CD4-positive, alpha-beta T cell treated with Interleukin-10 for 1 hour (primary cell): ENCODE results near the gene DNAH14.

Source experiments
- DNase-seq: peaks from one replicate; pipeline ENCODE4 v3.0.0-alpha.2; 2020

The DNAH14 gene

DNA sequence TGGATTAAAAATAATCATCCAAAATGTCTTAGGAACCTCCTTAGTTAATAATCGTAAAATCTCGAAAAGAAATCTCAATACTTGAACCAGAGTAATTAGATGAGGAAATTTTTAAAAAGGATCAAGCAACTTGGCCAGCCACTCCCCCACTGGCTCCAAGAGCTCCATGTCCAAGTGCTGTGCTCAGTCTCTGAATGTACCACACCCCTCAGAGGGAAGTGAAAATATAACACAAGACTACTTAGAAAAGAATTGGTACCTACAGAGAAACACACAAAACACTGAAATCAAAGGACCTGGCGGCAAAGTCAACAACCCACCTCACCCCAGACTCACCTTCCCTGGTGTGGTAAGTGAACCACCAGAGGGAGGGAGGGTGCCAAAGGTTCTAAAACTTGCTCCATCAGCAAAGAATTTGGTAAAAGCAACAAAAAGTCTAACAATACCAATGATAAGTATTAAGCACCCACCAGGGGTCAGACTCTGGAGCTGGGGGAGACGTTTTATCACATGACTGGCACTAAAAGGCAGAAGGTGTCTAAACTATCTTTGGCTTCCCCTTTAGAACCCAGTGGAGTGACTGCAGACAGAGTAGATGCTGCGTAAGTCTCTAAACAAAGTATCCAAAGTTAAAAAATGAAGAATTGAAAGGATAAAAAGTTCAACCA lies 484.4 kb downstream of the DNAH14 start:
- peak; percentile 14 for DNase-seq

DNA sequence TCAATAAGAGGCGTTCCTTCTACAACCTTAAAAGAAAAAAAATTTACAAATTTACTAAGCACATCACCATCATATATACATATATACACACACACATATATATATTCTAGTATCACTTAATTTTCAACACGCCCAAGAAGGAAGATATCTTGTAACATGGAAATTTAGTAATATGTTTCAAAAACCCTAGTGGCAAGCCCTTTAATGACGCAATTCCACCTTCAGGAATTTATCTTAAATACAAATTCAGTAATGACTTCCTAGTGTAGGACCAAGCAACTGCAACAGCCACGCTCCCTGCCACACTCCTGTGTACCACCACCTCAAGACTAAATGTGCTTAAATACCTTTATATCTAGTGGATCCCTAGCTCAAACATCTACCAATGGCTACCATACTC lies 485.8 kb downstream of the DNAH14 start:
- no peak for DNase-seq

DNA sequence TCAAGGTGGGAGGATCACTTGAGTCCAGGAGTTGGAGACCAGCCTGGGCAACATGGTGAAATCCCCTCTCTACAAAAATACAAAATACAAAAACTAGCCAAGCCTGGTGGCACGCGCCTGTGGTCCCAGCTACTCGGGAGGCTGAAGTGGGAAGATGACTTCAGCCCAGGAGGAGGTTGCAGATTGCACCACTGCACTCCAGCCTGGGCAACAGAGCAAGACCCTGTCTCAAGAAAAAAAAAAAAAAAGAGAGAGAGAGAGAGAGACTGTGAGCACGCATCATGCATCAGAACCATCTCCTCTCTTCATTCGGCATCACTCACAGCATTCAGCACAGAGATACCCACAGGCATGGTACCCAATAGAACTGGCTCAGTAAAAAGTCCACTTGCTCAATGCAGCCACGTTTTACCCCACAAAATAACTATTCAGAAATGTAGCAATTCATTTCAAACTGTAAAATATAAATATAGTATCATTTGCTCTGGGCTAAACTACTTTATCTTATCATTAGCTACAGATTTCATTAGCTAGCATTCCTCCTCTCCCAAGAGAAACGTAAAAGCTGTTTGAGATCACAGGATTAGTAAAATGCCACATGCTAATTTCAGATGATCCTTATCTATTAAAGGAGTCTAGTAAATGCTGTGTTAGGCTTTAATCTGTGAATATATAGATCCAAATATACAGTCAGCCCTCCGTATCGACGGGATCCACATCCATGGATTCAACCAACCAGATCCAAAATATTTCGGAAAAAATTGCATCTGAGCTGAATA lies 486.7 kb downstream of the DNAH14 start:
- DNase-seq: no peak

DNA sequence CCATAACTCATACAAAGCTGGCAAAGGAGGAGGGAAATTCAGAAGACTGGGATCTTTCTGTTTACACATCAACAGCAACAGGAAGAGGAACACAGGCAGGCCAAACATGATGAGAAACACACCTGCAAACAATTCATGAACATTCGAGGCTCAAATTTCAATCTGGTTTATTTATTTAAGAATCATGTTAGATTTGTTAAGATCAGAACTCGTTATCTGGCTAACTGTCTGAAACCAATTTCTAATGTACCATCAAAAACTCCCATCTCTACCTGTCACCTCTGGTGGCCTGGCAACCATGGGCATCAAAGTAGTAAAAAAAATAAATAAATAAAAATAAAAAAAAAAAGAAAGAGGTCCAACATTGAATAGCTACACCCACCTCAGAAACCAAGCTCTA lies 488.6 kb downstream of the DNAH14 start:
- DNase-seq: no peak

DNA sequence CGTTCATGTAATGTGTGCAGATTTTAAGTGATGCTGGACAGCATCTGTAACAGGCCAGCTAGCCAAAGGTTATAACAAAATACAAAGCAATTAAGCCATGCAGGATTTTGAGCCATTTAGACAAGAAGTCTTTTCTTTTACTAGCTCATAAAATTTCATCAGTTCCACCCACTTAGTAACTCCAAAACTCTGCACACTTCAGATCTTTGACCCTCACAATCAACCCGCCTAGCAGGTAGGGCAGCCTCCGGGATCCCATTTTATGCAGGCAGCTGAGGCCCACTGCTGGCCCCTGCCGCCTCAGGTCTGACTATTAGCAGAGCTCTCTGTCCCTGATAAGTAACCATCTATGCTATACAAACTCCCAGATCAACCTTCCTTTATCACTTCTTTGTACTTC lies 489.1 kb downstream of the DNAH14 start:
- no peak for DNase-seq

DNA sequence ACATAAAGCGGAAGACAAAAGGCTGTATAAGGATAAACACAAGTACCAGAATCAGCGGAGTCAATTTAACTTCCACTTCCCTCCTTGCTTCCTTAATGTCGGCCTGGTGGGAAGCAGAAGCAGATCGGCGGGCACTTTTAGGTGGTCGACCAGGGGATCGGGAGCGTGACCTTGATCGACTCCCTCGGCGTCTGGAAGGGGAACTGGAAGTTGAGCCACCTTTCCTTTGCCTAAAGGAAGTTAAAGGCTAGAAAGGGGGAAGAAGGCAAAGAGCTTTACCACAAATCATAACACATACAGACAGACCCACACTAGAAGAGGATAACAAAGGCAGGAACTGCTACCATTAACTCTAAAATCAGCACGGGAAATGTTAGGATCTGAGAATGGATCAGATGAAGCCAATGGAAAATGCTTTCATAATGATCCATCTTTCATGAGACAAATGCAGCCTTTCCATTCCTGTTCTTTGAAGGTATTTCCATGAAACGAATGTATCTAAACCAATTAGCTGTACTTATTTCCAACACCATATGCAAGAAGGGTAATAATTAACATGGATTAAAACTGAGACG lies 492.6 kb downstream of the DNAH14 start:
- DNase-seq: no peak

DNA sequence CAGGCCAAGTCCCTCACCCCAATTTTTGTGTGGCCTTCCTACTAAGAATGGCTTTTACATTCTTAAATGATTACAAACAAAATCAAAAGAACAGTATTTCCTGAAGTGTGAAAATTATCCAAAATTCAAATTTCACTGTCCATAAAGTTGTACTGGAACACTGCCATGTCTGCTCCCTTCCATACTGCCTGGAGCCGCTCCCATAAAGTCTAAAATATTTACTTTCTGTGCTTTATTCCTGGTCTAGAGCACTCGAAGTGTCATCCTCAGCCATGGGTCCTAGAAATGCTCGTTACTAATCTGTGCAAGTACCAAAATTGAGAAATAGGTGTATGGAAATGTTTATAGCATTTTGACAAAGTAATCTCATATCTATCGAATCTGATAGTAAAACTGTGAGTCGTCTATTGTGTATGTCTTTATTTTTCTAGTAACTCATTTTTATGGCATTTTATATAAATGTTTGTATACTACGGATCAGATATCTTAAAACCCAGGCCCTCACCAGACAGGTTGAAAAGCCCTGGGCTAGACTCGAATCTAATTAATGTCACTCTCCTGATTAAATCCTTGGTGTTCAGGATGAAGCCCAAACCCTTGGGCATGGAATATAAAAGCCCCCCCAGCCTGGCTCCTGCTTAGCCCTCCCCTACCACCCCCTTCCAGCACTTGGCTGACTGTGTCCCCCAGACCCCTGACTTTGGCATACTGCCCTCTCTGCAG lies 493.5 kb downstream of the DNAH14 start:
- no peak for DNase-seq

DNA sequence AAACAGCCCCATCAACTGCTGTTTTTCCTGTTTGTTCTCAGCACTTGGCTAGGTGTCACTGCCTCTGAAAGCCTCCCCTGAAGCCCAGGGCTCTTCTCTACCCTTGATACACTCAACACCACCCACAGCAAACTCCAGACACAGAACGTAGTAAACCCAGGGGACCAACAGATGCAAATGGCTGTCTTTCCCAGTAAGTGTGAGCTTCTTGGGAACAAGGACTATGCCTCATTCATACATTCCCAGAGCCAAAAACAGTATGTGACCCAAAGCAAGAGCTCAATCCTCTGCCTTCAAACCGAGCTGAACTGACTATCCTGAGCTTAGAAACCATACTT lies 494.0 kb downstream of the DNAH14 start:
- DNase-seq: no peak

DNA sequence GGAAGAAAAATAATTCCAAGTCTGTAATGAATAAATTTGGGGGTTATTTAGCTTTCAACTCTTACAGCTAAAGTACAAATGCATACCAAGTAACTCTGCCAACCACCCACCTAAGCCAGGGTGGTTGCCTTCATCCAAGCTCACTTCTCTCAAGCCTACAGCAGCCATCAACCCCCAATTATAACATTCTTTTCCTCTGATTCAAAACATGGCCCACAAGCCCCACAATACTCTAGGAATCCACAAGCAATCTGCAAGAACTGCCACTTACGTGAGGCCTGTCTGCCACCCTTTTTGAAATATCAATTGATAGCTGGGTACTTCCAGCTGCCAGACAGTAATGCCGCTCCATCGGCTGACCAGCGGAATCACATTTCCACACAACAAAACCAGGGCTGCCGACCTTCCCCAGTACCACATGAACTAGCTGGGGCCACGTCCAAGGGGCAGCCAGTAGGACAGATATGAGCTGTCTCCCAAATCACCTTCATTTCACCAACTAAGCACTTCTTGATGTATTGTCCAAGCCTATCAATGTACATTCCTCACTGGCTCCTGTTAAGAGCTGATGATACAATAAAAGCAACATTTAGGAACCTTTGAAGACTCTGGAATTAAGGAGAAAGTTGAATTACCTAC lies 495.2 kb downstream of the DNAH14 start:
- DNase-seq: no peak

DNA sequence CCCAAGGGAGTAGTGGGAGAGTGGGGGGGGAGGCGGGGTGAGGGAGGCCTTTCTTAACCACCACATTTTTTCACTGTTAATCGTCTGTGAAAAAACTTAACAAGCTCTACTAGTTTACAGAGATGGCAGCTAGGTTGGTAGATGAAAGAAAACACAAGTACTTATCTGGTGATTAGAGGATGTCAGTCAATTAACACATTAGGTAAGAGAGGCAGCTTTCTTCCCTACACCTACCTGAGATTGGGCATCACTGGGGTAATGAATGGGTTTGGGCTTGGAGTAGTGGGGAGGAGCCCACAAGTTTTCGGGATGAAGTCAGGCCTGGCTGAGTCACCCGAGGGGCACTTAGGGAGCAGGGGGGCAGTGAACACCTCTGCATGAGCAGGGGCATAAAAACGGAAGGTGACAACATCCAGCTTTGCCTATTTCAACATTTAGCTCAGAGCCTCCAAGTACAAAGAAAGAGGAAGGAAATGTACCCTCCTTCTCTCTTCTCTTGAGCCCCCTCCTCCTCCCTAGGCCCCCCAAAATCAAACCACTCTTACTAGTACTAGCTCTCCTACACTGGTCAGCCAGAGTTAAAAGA lies 495.8 kb downstream of the DNAH14 start:
- DNase-seq: peak; percentile 4

DNA sequence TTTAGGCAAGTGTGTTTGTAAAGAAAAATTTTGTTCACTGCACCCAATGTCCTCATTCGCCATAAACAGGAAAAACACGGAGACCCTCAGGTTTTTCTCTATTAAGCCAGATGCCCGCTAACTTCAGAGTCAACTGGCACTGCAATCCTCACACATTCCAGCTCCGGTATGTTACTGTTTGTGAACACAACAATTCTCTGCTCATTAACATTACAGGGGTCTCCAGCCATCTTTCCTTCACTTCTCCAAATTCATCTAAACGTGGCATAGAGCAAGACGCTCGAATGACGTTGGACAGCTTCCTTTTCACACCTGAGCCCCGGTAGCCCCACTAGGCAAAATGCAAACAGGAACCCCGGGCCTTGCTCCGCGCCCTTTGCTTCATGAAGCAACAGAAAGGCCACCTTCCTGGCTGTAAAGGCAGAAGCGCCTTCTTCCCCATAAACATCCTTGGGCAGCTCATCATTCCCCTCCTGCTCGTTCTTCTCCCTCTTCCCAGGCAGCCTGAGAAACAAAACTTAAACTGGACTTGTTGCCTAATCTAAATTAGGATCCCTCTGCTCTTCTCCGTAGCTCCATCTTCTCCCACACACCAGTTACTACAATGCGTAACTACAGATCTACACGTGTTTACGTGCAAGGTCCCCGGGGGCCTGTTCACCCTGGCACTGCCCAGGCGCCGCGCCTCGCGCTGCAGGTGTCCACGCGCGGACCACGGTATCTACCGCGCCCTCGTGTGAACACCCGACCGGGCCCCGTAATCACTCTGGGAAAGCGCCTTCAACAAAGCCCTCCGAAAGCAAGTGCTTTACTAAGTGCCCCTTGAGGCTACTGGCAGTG lies 497.1 kb downstream of the DNAH14 start:
- peak; percentile 39 for DNase-seq

DNA sequence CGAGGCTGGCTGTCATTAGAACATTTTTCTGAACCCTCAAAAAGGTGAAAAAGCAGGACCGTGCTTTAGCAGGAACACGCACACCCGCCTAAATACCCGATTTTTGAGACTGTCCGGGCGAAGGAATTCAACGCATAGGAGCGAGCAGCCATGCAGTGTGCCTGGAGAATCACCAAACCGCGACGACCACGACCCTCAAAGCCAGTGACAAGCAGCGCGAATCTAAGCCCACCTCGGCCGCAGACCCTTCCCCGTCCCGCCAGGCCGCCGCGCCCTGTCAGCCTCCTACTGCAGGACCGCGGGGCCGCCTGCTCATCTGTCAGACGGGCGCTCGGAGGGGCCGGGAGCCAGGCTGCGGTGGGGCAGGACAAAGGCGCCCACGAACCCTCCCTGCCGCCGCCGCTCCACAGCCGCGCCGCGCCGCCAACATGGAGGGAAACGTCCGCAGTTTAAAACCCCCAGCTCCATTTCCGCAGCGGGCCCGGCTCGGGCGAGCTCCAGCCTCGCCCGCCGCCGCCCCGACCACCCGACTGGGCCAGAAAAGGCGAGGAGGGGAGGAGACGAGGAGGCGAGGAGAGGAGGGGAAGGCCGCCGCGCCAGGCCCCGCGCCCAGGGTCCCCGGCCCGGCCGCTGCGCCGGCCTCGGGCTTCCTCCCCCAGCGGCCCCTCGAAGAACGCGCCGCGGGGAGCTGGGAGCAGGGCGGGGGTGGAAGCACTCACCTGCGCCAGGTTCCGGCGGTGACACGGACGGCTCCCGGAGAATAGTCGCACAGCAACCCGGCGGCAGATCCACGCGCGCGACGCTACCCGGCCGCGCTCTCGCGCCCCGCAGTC lies 498.0 kb downstream of the DNAH14 start, which contains the start of gene LBR:
LBR (minus strand) TSS at position 804 of the 833 bp plus-strand sequence. CDS start 3,963 bp downstream, outside the sequence.
- no peak for DNase-seq

DNA sequence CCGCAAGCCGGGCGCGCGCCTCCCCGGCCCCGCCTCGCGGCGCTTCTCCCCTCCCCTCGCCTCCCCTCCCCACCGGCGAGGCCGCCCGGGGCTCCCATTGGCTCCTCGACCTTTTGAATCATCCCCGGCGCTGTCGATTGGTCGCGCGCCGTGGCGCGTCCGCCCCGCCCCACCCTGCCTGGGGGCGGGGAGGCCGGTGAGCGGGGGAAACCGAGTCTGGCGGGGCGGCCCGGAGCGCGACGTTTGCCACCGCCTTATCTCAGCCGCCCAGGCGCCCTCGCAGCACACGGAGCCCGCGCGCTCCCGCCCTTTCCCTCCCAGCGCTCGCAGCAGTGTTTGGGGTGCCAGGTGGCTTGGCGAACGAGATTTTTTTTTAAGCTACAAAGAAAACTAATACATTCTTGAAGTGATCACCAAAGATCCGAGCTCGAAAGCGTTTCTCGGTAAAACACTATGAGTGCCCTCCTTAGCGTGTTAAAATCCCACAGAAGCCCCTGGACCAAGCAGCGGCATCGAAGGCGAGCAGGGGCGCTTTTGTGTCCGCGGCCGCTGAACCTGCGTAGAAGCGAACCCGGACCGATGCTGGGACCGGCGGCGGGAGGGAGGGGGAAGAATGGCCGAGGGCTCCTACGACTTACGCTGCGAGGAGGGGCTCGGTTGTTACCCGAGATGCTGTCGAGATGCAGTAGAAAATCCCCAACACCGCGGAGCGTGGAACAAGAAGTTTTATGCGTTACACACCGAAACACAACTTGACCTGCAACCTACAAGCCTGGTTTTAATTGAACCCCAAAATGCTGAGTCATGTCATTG lies 498.8 kb downstream of the DNAH14 start:
- DNase-seq: peak; percentile 94

DNA sequence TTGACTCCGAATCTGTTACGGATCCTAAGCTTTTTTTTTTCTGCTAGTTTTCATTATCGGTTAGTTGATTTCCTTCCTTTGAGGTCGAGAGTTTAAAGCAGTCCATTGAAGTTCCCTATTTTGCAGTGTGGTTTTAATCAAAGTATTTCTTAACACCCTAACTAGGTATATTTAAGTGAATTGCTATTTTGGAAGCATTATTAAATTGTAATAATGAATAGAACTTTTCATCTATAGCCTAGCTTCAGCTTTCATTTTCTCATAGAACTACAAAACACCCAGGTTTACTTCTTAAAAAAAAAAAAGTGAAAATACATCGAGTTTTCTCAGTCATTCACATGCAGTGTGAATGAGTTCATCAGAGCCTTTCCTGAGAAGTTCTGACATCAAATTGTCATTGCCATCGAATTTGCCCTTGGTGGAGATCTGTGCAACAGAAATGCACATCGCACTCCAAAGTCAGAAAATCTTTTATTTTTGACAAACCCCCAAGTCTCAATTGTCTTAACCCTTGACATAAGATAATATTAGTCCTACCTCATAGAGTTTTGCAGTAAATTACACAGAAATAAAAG lies 499.5 kb downstream of the DNAH14 start:
- peak; percentile 7 for DNase-seq

DNA sequence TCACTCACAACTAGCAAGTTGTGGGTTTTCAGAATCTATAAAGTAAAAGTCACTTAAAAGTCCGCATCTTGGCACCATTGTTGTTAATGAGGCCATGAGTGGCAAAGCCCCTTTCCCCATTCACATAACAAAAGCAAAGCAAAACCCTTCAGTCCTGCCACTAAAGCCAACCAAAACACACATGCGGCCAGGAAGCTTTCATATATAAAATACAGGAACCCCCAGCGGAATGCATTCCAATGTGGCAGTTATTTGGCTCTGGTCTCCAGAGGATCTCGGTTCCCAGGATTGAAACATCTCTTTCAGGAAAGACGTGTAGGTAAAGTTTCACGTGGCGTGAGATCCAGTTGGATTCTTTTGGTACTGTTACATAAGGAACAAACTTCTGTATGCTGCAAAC lies 500.8 kb downstream of the DNAH14 start:
- DNase-seq: no peak

DNA sequence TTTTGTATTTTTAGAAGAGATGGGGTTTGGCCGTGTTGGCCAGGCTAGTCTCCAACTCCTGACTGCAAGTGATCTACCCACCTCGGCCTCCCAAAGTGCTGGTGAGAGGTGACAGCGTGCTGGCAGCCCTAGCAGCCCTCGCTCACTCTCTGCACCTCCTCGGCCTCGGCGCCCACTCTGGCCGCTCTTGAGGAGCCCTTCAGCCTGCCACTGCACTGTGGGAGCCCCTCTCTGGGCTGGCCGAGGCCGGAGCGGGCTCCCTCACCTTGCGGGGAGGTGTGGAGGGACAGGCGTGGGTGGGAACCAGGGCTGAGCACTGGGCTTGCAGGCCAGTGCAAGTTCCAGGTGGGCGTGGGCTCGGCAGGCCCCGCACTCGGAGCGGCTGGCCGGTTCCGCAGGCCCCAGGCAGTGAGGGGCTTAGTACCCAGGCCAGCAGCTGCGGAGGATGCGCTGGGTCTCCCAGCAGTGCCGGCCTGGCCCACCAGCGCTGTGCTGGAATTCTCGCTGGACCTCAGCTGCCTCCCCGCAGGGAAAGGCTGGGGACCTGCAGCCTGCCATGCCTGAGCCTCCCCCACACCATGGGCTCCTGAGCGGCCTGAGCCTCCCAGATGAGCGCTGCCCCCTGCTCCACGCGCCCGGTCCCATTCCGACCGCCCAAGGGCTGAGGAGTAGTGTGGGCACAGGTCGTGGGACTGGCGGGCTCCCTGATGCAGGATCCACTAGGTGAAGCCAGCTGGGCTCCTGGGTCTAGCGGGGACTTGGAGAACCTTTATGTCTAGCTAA lies 501.8 kb downstream of the DNAH14 start:
- DNase-seq: no peak

DNA sequence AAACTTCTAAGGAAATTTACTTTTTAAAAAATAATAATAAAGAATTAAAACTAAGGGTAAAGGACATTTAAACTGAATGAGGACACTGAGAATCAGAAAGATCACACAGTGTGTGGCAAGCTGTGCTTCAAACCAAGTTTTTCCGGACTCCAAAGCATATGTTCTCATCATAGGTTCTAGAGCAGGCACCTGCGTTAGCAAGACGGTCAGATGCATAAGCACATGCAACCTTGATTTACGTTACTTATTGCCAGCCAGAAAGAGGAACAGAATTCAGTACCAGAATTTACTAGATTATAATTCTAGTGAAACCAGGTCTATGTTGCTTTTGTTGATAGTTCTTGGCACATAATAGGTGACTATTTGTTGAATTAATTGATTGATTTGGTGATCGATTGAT lies 504.6 kb downstream of the DNAH14 start:
- DNase-seq: no peak

DNA sequence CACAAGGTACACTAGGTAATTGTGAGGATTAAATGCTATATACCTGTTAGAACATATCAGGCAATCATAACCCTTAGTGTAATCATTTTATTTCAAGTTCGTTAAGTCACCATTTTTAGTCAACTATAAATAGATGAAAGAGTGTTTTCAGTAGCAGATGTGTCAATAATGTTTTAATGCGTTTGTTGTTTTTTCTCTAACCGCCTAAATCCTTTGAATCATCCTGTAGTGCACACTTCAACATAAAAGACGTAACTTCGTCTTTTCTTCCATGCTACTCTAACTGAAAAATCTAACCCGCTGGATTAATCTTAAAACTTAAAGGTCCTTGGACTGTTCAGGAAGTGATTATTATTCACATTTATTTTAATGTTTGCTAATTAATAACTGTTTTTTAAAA lies 505.6 kb downstream of the DNAH14 start:
- DNase-seq: no peak

DNA sequence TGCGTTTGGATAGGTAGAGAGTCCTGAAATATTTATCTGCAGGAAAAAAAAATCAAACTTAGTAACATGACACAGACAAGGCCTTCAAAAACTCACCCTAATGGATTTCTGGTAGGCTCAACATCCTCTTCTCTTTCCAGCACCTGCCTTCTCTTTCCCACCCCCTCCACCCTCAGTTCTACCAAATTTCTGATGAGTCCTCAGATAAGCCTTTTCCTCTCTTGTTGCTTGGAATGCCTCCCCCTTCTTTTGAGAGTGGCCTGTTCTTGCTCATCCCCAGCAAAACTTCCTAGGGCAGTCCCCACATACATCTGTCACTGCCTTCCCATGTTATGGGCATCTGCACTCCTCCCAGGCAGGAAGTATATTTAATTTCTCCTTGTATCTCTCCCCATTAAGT lies 506.0 kb downstream of the DNAH14 start:
- DNase-seq: no peak
